ENCODE measurements around the gene LETM1.

DNA sequence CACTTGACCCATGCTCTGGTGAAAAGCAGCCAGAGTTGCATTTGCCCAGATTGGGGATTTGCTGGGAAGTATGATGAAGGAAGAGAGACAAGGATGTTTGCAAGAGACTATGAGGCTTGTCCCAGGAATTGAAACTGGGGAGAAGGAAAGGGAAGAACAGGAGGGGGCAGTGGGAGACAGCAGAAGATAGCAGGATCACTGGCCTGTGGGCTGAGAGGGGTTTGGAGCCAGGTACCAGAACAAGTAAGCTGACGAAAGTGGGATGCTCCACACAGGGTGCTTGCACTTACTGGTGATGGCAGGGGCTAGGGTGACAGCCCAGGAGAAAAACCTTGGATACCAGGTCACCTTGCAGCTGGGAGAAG is 3.4 kb upstream of the LETM1 start:
- TF ChIP-seq, protein P1, sequence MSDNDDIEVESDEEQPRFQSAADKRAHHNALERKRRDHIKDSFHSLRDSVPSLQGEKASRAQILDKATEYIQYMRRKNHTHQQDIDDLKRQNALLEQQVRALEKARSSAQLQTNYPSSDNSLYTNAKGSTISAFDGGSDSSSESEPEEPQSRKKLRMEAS (IDR thresholded peaks at IDR 0.05), result no peak
- TF ChIP-seq, protein P2, sequence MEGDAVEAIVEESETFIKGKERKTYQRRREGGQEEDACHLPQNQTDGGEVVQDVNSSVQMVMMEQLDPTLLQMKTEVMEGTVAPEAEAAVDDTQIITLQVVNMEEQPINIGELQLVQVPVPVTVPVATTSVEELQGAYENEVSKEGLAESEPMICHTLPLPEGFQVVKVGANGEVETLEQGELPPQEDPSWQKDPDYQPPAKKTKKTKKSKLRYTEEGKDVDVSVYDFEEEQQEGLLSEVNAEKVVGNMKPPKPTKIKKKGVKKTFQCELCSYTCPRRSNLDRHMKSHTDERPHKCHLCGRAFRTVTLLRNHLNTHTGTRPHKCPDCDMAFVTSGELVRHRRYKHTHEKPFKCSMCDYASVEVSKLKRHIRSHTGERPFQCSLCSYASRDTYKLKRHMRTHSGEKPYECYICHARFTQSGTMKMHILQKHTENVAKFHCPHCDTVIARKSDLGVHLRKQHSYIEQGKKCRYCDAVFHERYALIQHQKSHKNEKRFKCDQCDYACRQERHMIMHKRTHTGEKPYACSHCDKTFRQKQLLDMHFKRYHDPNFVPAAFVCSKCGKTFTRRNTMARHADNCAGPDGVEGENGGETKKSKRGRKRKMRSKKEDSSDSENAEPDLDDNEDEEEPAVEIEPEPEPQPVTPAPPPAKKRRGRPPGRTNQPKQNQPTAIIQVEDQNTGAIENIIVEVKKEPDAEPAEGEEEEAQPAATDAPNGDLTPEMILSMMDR (IDR thresholded peaks at IDR 0.05 in 2 of 3, conservative IDR thresholded peaks at IDR 0.05 in 1 of 3; ENCODE audit: borderline replicate concordance in 1 of 3, insufficient read depth in 1 of 3, low read depth in 2 of 3, low read length in 2 of 3), result no peak
- TF ChIP-seq ZNF274 (IDR thresholded peaks at IDR 0.05; ENCODE audit: low read depth, low read length) (no peak), POLR2A (IDR thresholded peaks at IDR 0.05; ENCODE audit: borderline replicate concordance, extremely low read depth, insufficient read depth, insufficient read length) (no peak), POLR2AphosphoS5 (IDR thresholded peaks at IDR 0.05; ENCODE audit: low read depth, low read length) (no peak), EZH2 (IDR thresholded peaks at IDR 0.05) (no peak), EZH2phosphoT487 (IDR thresholded peaks at IDR 0.05; ENCODE audit: borderline replicate concordance) (no peak), SP1 (IDR thresholded peaks at IDR 0.05; ENCODE audit: low read depth) (no peak)
